ENCODE data around the gene DYNC2H1. TPM values are rescaled to one million over a fixed set of nuclear protein-coding genes. Genes with fewer than 3 reads are reported as not detected.

The DYNC2H1 gene
- polyA plus RNA-seq, 1 donor = 10.2 TPM

DNA sequence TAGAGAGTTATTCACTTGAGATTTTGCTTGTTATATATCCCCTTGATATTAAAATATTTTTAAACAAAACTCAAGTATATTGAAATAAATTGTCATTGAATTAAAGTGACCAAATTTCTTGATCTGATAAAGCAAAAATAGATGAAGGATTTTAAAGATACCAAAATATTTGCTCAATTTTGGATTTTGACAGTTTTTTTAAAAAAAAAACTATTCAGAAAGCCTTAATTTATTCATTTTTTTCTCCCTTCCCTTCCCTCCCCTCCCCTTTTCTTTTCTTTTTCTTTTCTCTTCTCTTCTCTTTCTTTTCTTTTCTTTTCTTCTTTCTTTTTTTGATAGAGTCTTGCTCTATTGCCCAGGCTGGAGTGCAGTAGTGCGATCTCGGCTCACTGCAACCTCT lies 163.7 kb downstream of the DYNC2H1 start:
- H3K27me3 ChIP-seq (ENCODE audit: control insufficient read depth, insufficient read depth, low read length) = no peaks in the 10 kb centered on the region
- no peak overlapping the region for H3K4me3 ChIP-seq (ENCODE audit: low read length)
- WGBS (ENCODE audit: insufficient coverage, low lambda C conversion rate) = no CpG with 5 or more reads among the region's 2 CpGs
- no peak overlapping the region for H3K27ac ChIP-seq (ENCODE audit: low read length)
- no peaks in the 10 kb centered on the region for H3K4me1 ChIP-seq (ENCODE audit: control insufficient read depth, insufficient read depth, low read length)
- H3K36me3 ChIP-seq (ENCODE audit: control insufficient read depth, insufficient read depth, low read length) = no peaks in the 10 kb centered on the region
- H3K9me3 ChIP-seq (ENCODE audit: control insufficient read depth, low read depth, low read length) = no peaks in the 10 kb centered on the region
- DNase-seq = no peak

- Histone ChIP-seq H3K36me3 (ENCODE audit: control insufficient read depth, insufficient read depth, low read length) (no peaks in the 10 kb centered on the region), H3K4me1 (ENCODE audit: control insufficient read depth, insufficient read depth, low read length) (no peaks in the 10 kb centered on the region), H3K4me3 (ENCODE audit: low read length) (no peak overlapping the region), H3K27ac (ENCODE audit: low read length) (no peak overlapping the region), H3K9me3 (ENCODE audit: control insufficient read depth, low read depth, low read length) (no peaks in the 10 kb centered on the region), H3K27me3 (ENCODE audit: control insufficient read depth, insufficient read depth, low read length) (no peaks in the 10 kb centered on the region)
- DNase-seq = no peak
These were observed 164.8 kb downstream of the DYNC2H1 start for GRCh38 chr11:103274025-103274424.

- no peaks in the 10 kb centered on the region for H3K36me3 ChIP-seq (ENCODE audit: control insufficient read depth, insufficient read depth, low read length)
- no peak overlapping the region for H3K27ac ChIP-seq (ENCODE audit: low read length)
- H3K4me3 ChIP-seq (ENCODE audit: low read length) = no peak overlapping the region
- H3K27me3 ChIP-seq (ENCODE audit: control insufficient read depth, insufficient read depth, low read length) = no peaks in the 10 kb centered on the region
- DNase-seq = no peak
- no peaks in the 10 kb centered on the region for H3K9me3 ChIP-seq (ENCODE audit: control insufficient read depth, low read depth, low read length)
- H3K4me1 ChIP-seq (ENCODE audit: control insufficient read depth, insufficient read depth, low read length) = no peaks in the 10 kb centered on the region
These were observed 170.6 kb downstream of the DYNC2H1 start for GRCh38 chr11:103279821-103280220.

DNA sequence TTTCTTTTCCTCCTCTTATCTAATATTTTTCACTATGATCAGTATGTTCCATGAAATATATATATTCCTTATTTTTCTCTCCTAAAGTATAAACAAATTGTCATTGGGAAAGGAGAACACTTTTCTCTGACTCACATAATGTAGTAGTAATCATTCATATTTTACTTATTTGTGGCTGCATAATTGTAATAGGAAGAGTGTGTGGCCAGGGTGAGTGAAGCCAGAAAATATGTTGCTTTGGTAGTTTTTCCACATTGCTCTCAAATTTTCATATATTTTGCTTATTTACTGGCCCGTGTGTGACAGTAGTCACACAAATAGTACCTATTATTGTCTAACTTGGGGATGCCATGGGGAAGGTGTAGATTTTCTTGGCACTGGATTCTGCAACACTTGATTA lies 172.1 kb downstream of the DYNC2H1 start:
- no peak overlapping the region for H3K4me3 ChIP-seq (ENCODE audit: low read length)
- no peaks in the 10 kb centered on the region for H3K9me3 ChIP-seq (ENCODE audit: control insufficient read depth, low read depth, low read length)
- H3K4me1 ChIP-seq (ENCODE audit: control insufficient read depth, insufficient read depth, low read length) = no peaks in the 10 kb centered on the region
- no peaks in the 10 kb centered on the region for H3K36me3 ChIP-seq (ENCODE audit: control insufficient read depth, insufficient read depth, low read length)
- WGBS (ENCODE audit: insufficient coverage, low lambda C conversion rate) = no CpG with 5 or more reads among the region's 1 CpG
- H3K27ac ChIP-seq (ENCODE audit: low read length) = no peak overlapping the region
- H3K27me3 ChIP-seq (ENCODE audit: control insufficient read depth, insufficient read depth, low read length) = no peaks in the 10 kb centered on the region
- no peak for DNase-seq

GRCh38 chr11:103284260-103284659 lies 175.0 kb downstream of the DYNC2H1 start:
- H3K36me3 ChIP-seq (ENCODE audit: control insufficient read depth, insufficient read depth, low read length) = no peaks in the 10 kb centered on the region
- DNase-seq = no peak
- no peak overlapping the region for H3K4me3 ChIP-seq (ENCODE audit: low read length)
- WGBS (ENCODE audit: insufficient coverage, low lambda C conversion rate) = no CpG with 5 or more reads among the region's 1 CpG
- no peaks in the 10 kb centered on the region for H3K9me3 ChIP-seq (ENCODE audit: control insufficient read depth, low read depth, low read length)
- H3K4me1 ChIP-seq (ENCODE audit: control insufficient read depth, insufficient read depth, low read length) = no peaks in the 10 kb centered on the region
- no peak overlapping the region for H3K27ac ChIP-seq (ENCODE audit: low read length)
- no peaks in the 10 kb centered on the region for H3K27me3 ChIP-seq (ENCODE audit: control insufficient read depth, insufficient read depth, low read length)

DNA sequence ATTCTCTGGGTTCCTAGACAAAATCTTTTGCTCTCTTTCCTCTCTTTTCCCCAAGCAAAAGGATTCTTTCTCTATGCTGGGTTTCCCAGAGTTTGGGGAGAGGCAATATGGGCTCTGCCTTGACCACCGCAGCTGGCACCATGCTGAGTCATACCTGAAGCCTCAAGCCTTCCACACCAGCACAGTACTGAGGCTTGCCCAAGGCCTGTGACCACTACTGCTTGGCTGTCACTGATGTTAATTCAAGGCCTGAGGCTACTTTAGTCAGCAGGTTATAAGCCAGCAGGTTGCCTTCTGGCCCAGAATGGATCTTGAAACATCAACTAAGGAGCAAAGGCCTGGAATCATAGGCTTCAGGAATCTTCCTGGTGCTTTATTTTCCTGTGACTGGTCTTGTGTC lies 185.3 kb downstream of the DYNC2H1 start:
- no peaks in the 10 kb centered on the region for H3K27me3 ChIP-seq (ENCODE audit: control insufficient read depth, insufficient read depth, low read length)
- H3K27ac ChIP-seq (ENCODE audit: low read length) = no peak overlapping the region
- no peak for DNase-seq
- H3K36me3 ChIP-seq (ENCODE audit: control insufficient read depth, insufficient read depth, low read length) = peaks cover 3% of the 10 kb centered on the region
- WGBS (ENCODE audit: insufficient coverage, low lambda C conversion rate) = no CpG with 5 or more reads among the region's 1 CpG
- no peak overlapping the region for H3K4me3 ChIP-seq (ENCODE audit: low read length)
- H3K4me1 ChIP-seq (ENCODE audit: control insufficient read depth, insufficient read depth, low read length) = no peaks in the 10 kb centered on the region
- H3K9me3 ChIP-seq (ENCODE audit: control insufficient read depth, low read depth, low read length) = peaks cover 20% of the 10 kb centered on the region

GRCh38 chr11:103295704-103296103 lies 186.5 kb downstream of the DYNC2H1 start:
- H3K27ac ChIP-seq (ENCODE audit: low read length) = no peak overlapping the region
- DNase-seq = no peak
- H3K4me1 ChIP-seq (ENCODE audit: control insufficient read depth, insufficient read depth, low read length) = no peaks in the 10 kb centered on the region
- no peak overlapping the region for H3K4me3 ChIP-seq (ENCODE audit: low read length)
- H3K9me3 ChIP-seq (ENCODE audit: control insufficient read depth, low read depth, low read length) = peaks cover 20% of the 10 kb centered on the region
- WGBS (ENCODE audit: insufficient coverage, low lambda C conversion rate) = no CpG with 5 or more reads among the region's 5 CpGs
- H3K27me3 ChIP-seq (ENCODE audit: control insufficient read depth, insufficient read depth, low read length) = no peaks in the 10 kb centered on the region
- H3K36me3 ChIP-seq (ENCODE audit: control insufficient read depth, insufficient read depth, low read length) = peaks cover 3% of the 10 kb centered on the region

GRCh38 chr11:103297900-103298299 lies 188.7 kb downstream of the DYNC2H1 start:
- 80% methylated on average over 1 of the region's 3 CpGs for WGBS (ENCODE audit: insufficient coverage, low lambda C conversion rate)
- Histone ChIP-seq H3K9me3 (ENCODE audit: control insufficient read depth, low read depth, low read length) (peaks cover 19% of the 10 kb centered on the region), H3K27me3 (ENCODE audit: control insufficient read depth, insufficient read depth, low read length) (no peaks in the 10 kb centered on the region), H3K4me3 (ENCODE audit: low read length) (no peak overlapping the region), H3K36me3 (ENCODE audit: control insufficient read depth, insufficient read depth, low read length) (peaks cover 3% of the 10 kb centered on the region), H3K4me1 (ENCODE audit: control insufficient read depth, insufficient read depth, low read length) (no peaks in the 10 kb centered on the region), H3K27ac (ENCODE audit: low read length) (peak overlapping the region; percentile 43)
- peak in 1 of 2 donors; percentile 71 for DNase-seq

GRCh38 chr11:103315248-103315647 lies 206.0 kb downstream of the DYNC2H1 start:
- Histone ChIP-seq H3K36me3 (ENCODE audit: control insufficient read depth, insufficient read depth, low read length) (no peaks in the 10 kb centered on the region), H3K27me3 (ENCODE audit: control insufficient read depth, insufficient read depth, low read length) (no peaks in the 10 kb centered on the region), H3K4me3 (ENCODE audit: low read length) (no peak overlapping the region), H3K27ac (ENCODE audit: low read length) (no peak overlapping the region), H3K4me1 (ENCODE audit: control insufficient read depth, insufficient read depth, low read length) (no peaks in the 10 kb centered on the region), H3K9me3 (ENCODE audit: control insufficient read depth, low read depth, low read length) (no peaks in the 10 kb centered on the region)
- DNase-seq = no peak
- WGBS (ENCODE audit: insufficient coverage, low lambda C conversion rate) = 89% methylated on average over 2 of the region's 3 CpGs

DNA sequence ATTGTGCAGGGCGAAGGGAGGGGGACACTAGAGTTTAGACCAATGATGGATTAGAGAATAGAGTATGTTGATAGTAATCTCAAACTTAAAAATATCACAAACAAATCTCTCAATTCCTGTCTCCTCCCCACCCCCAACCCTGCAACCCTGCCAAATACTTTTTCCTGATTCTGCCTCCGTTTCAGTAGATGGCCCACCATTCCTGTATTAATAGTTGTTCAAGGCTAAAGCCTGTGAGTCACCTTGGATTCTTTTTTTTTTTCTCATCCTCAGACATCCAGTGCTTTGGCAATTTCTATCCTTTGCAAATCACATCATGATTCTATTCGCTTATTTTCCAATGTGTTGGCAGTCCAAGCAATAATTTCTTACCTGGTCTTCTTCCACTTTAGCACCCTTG lies 207.9 kb downstream of the DYNC2H1 start:
- no peaks in the 10 kb centered on the region for H3K9me3 ChIP-seq (ENCODE audit: control insufficient read depth, low read depth, low read length)
- no peak overlapping the region for H3K27ac ChIP-seq (ENCODE audit: low read length)
- no peaks in the 10 kb centered on the region for H3K36me3 ChIP-seq (ENCODE audit: control insufficient read depth, insufficient read depth, low read length)
- DNase-seq = no peak
- H3K4me3 ChIP-seq (ENCODE audit: low read length) = no peak overlapping the region
- WGBS (ENCODE audit: insufficient coverage, low lambda C conversion rate) = 100% methylated on average over 2 of the region's 3 CpGs
- no peaks in the 10 kb centered on the region for H3K27me3 ChIP-seq (ENCODE audit: control insufficient read depth, insufficient read depth, low read length)
- no peaks in the 10 kb centered on the region for H3K4me1 ChIP-seq (ENCODE audit: control insufficient read depth, insufficient read depth, low read length)

DNA sequence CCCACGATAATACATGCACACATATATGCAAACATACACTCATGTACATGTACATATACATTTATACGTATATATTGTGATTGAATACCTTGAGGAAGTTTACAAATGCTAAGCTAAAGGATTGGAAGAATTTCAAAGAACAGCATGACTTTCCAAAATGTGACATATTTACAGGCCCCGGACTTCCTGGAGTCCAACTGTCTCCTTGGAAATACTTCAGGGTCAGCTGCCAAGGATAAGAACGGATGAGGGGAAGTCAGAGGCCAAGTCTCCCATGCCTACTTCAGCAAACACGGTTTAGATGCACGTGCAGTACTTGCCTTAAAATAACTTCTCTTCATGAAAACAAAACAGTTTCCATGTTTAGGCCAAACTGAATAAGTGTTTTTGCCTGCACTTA lies 213.6 kb downstream of the DYNC2H1 start:
- no peaks in the 10 kb centered on the region for H3K9me3 ChIP-seq (ENCODE audit: control insufficient read depth, low read depth, low read length)
- no peaks in the 10 kb centered on the region for H3K4me1 ChIP-seq (ENCODE audit: control insufficient read depth, insufficient read depth, low read length)
- no peaks in the 10 kb centered on the region for H3K36me3 ChIP-seq (ENCODE audit: control insufficient read depth, insufficient read depth, low read length)
- WGBS (ENCODE audit: insufficient coverage, low lambda C conversion rate) = no CpG with 5 or more reads among the region's 6 CpGs
- no peaks in the 10 kb centered on the region for H3K27me3 ChIP-seq (ENCODE audit: control insufficient read depth, insufficient read depth, low read length)
- DNase-seq = no peak
- H3K4me3 ChIP-seq (ENCODE audit: low read length) = no peak overlapping the region
- H3K27ac ChIP-seq (ENCODE audit: low read length) = no peak overlapping the region

Measured in large intestine (tissue), 3 donors.